M059J (cell line): ENCODE measurements around the gene DOCK1. TPM values are rescaled to one million over a fixed set of nuclear protein-coding genes. Genes with fewer than 3 reads are reported as not detected.
"Not testable (repeated sequence)": the region's sequence is repeated elsewhere in the genome, so short reads cannot be mapped to it uniquely, and the experiment has no call there.

Source experiments
- DNase-seq: peaks from one replicate; pipeline ENCODE4 v3.0.0-alpha.2; 2012; ENCODE audit warnings: low read depth
- total RNA-seq: library from RNA; depleted of rRNA; stranded (reverse); fragments of >200 nt; shearing (Covaris generic); gene quantifications from 2 replicates; pipeline ENCODE4 v1.2.3, GENCODE V29; 2014

Gene DOCK1
- total RNA-seq, 1 experiment from 2014 or later = 29.0 TPM

- DNase-seq = no peak
Measured at GRCh38 chr10:127275793-127276450, 370.7 kb downstream of the DOCK1 start.

- no peak for DNase-seq
Measured at GRCh38 chr10:127276794-127277462, 371.7 kb downstream of the DOCK1 start.

- peak; percentile 77 for DNase-seq
Measured at GRCh38 chr10:127278001-127278400, 372.8 kb downstream of the DOCK1 start.

- no peak for DNase-seq
Measured at GRCh38 chr10:127279334-127279774, 374.1 kb downstream of the DOCK1 start.

GRCh38 chr10:127280446-127280845, 375.2 kb downstream of the DOCK1 start:
- no peak for DNase-seq

- DNase-seq = no peak
Measured at GRCh38 chr10:127283017-127283416, 377.8 kb downstream of the DOCK1 start.

GRCh38 chr10:127283576-127283975, 378.3 kb downstream of the DOCK1 start:
- DNase-seq = no peak

GRCh38 chr10:127290850-127291249, 385.6 kb downstream of the DOCK1 start:
- DNase-seq = no peak

- no peak for DNase-seq
Measured at GRCh38 chr10:127291329-127291728, 386.1 kb downstream of the DOCK1 start.

GRCh38 chr10:127292888-127293287, 387.7 kb downstream of the DOCK1 start:
- no peak for DNase-seq

GRCh38 chr10:127293640-127294039, 388.4 kb downstream of the DOCK1 start:
- DNase-seq = peak; percentile 7

- no peak for DNase-seq
Measured at GRCh38 chr10:127296696-127297095, 391.5 kb downstream of the DOCK1 start.

GRCh38 chr10:127298381-127298780, 393.2 kb downstream of the DOCK1 start:
- DNase-seq = no peak

GRCh38 chr10:127299192-127299591, 394.0 kb downstream of the DOCK1 start:
- not testable (repeated sequence) for DNase-seq

GRCh38 chr10:127299956-127300689, 394.9 kb downstream of the DOCK1 start:
- DNase-seq = no peak

GRCh38 chr10:127300868-127301321, 395.7 kb downstream of the DOCK1 start:
- no peak for DNase-seq

GRCh38 chr10:127302343-127302742, 397.1 kb downstream of the DOCK1 start:
- no peak for DNase-seq

- DNase-seq = no peak
Measured at GRCh38 chr10:127303105-127303504, 397.9 kb downstream of the DOCK1 start.

- DNase-seq = no peak
Measured at GRCh38 chr10:127303746-127304145, 398.5 kb downstream of the DOCK1 start.

- DNase-seq = no peak
Measured at GRCh38 chr10:127306479-127306878, 401.3 kb downstream of the DOCK1 start.

GRCh38 chr10:127307338-127307737, 402.1 kb downstream of the DOCK1 start:
- no peak for DNase-seq

- no peak for DNase-seq
Measured at GRCh38 chr10:127308031-127308430, 402.8 kb downstream of the DOCK1 start.

- DNase-seq = not testable (repeated sequence)
Measured at GRCh38 chr10:127309619-127310018, 404.4 kb downstream of the DOCK1 start.
